ENCODE data around the gene TMC1.
"Not testable (repeated sequence)": the region's sequence is repeated elsewhere in the genome, so short reads cannot be mapped to it uniquely, and the experiment has no call there.

The TMC1 gene

GRCh38 chr9:72827950-72828731 is 306.7 kb downstream of the TMC1 start:
- DNase-seq, result no peak

GRCh38 chr9:72834994-72835393 is 313.6 kb downstream of the TMC1 start:
- DNase-seq, result no peak

- DNase-seq, result no peak
Measured at GRCh38 chr9:72836790-72837189, 315.4 kb downstream of the TMC1 start.

GRCh38 chr9:72839085-72839484 is 317.7 kb downstream of the TMC1 start:
- DNase-seq, result no peak

- no peak for DNase-seq
Measured at GRCh38 chr9:72843520-72844439, 322.4 kb downstream of the TMC1 start.

- no peak for DNase-seq
Measured at GRCh38 chr9:72844440-72844768, 323.0 kb downstream of the TMC1 start.

GRCh38 chr9:72845052-72845451 is 323.6 kb downstream of the TMC1 start:
- DNase-seq, result not testable (repeated sequence)

GRCh38 chr9:72850209-72850608 is 328.8 kb downstream of the TMC1 start:
- DNase-seq, result not testable (repeated sequence)

GRCh38 chr9:72855321-72855720 is 333.9 kb downstream of the TMC1 start:
- DNase-seq, result no peak

- no peak for DNase-seq
Measured at GRCh38 chr9:72855890-72856523, 334.6 kb downstream of the TMC1 start.

- peak; percentile 43 for DNase-seq
Measured at GRCh38 chr9:72856972-72857623, 335.7 kb downstream of the TMC1 start.

- DNase-seq, result no peak
Measured at GRCh38 chr9:72857624-72857996, 336.2 kb downstream of the TMC1 start.

- no peak for DNase-seq
Measured at GRCh38 chr9:72858089-72858912, 336.9 kb downstream of the TMC1 start.

GRCh38 chr9:72862788-72863187 is 341.4 kb downstream of the TMC1 start:
- DNase-seq, result not testable (repeated sequence)

- DNase-seq, result no peak
Measured at GRCh38 chr9:72863456-72864094, 342.2 kb downstream of the TMC1 start.

GRCh38 chr9:72864327-72864726 is 342.9 kb downstream of the TMC1 start:
- DNase-seq, result no peak

- DNase-seq, result peak; percentile 25
Measured at GRCh38 chr9:72871685-72872084, 350.3 kb downstream of the TMC1 start.

GRCh38 chr9:72872718-72873117 is 351.3 kb downstream of the TMC1 start:
- no peak for DNase-seq

- DNase-seq, result no peak
Measured at GRCh38 chr9:72873456-72873855, 352.0 kb downstream of the TMC1 start.

GRCh38 chr9:72874344-72874743 is 352.9 kb downstream of the TMC1 start:
- no peak for DNase-seq

GRCh38 chr9:72875221-72875620 is 353.8 kb downstream of the TMC1 start:
- no peak for DNase-seq

- DNase-seq, result no peak
Measured at GRCh38 chr9:72880821-72881220, 359.4 kb downstream of the TMC1 start.
